Pericardium fibroblast (primary cell): ENCODE measurements around the gene GPR37L1. TPM values are rescaled to one million over a fixed set of nuclear protein-coding genes. Genes with fewer than 3 reads are reported as not detected.

Experiments used
- total RNA-seq: library from RNA; depleted of rRNA; stranded (reverse); fragments of >200 nt; gene quantifications from 2 replicates; pipeline ENCODE4 v1.2.3, GENCODE V29; 2015

GPR37L1 gene
- not detected in 2 replicates for total RNA-seq

GRCh38 chr1:202122639-202123335 is at the start of gene GPR37L1:
GPR37L1 (plus strand) TSS chr1:202122917; CDS start chr1:202122964, 47 bp downstream.

DNA sequence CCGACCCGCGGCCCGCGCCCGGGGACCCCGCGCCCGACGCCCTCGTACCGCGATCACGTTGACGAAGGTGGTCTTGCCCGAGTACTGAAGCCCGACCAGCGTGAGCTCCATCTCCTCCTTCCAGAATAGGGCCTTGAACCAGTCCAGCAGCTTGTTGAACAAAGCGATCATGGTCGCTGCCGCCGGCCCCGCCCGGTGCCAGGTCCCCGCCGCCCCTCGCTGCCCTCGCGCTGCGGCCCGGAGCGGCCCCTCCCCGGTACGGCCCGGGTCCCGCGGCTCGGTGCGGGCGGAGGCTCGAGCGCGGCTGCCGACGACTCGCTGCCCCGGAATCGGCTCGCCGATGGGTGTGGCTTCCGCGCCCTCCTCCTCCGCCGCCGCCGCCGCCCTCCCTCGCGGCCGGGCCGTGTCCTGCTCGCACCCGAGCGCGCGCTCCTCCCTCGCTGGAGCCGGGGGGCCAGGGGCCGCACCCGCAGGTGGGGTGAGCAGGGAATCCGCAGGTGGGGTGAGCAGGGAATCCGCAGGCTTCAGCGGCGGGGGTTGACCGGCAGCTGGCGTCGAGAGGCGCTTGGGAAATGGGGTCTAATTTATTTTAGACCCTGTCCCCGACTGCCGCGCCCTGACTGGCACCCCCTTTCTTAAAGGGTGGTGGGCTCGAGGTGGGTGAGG is 21.8 kb downstream of the GPR37L1 start, which contains the start of gene ARL8A:
Gene ARL8A (minus strand): TSS at position 336 of the 666 bp plus-strand sequence. CDS start 165 bp downstream, at position 171.

GRCh38 chr1:202160377-202160940 is 37.7 kb downstream of the GPR37L1 start, which contains the start of gene PTPN7:
PTPN7 (minus strand) TSS chr1:202160602; CDS start chr1:202159402, 1,200 bp downstream.

Other genes with a start within 250 kb of the GPR37L1 start
- 39.1 and 51.0 TPM in 2 replicates for gene SHISA4, start 234.0 kb upstream of the GPR37L1 start, total RNA-seq
- 2.9 and 8.6 TPM in 2 replicates for gene LMOD1, start 176.4 kb upstream of the GPR37L1 start, total RNA-seq
- 27.7 and 53.1 TPM in 2 replicates for gene TIMM17A, start 167.4 kb upstream of the GPR37L1 start, total RNA-seq
- gene RNPEP, start 140.3 kb upstream of the GPR37L1 start, total RNA-seq = 51.1 and 72.5 TPM in 2 replicates
- under 0.01 TPM in 1 of 2 replicates, not detected in the other for gene ELF3, start 112.3 kb upstream of the GPR37L1 start, total RNA-seq
- gene ARL8A, start 21.8 kb downstream of the GPR37L1 start, total RNA-seq = 26.3 and 35.9 TPM in 2 replicates
- not detected in 2 replicates for gene PTPN7, start 37.7 kb downstream of the GPR37L1 start, total RNA-seq
- not detected in 2 replicates for gene LGR6, start 70.9 kb downstream of the GPR37L1 start, total RNA-seq
- gene UBE2T, start 219.0 kb downstream of the GPR37L1 start, total RNA-seq = 8.1 and 12.0 TPM in 2 replicates
- 5.1 and 25.1 TPM in 2 replicates for gene PPP1R12B, start 225.8 kb downstream of the GPR37L1 start, total RNA-seq